IMR-90 (cell line): Measurements from ENCODE around the gene DNASE1.

ENCODE experiments used
- BHLHE40 ChIP-seq: fragments of 150-350 bp; IDR thresholded peaks from 2 replicates; pipeline ENCODE4 v1.6.1; 2016; ENCODE audit warnings: mild to moderate bottlenecking, low read depth, low read length
- CEBPB ChIP-seq: IDR thresholded peaks from 2 replicates; pipeline ENCODE4 v1.6.1; 2012; ENCODE audit warnings: low read depth, low read length, improper control_type of control experiment
- FOS ChIP-seq: fragments of 150-350 bp; IDR thresholded peaks from 2 replicates; pipeline ENCODE4 v1.6.1; 2016; ENCODE audit warnings: low read depth, low read length
- MAFK ChIP-seq: IDR thresholded peaks from 2 replicates; pipeline ENCODE4 v1.6.1; 2012; ENCODE audit warnings: low read depth, low read length, improper control_type of control experiment
- MAZ ChIP-seq: IDR thresholded peaks from 2 replicates; pipeline ENCODE4 v1.6.1; 2012; ENCODE audit warnings: low read depth, mild to moderate bottlenecking, low read length, improper control_type of control experiment, moderate library complexity, borderline replicate concordance
- MXI1 ChIP-seq: IDR thresholded peaks from 2 replicates; pipeline ENCODE4 v1.6.1; 2012; ENCODE audit warnings: low read depth, mild to moderate bottlenecking, low read length, moderate library complexity, borderline replicate concordance
- NFE2L2 ChIP-seq: fragments of 150-350 bp; IDR thresholded peaks from 2 replicates; pipeline ENCODE4 v1.6.1; 2016; ENCODE audit warnings: low read depth, mild to moderate bottlenecking, low read length
- POLR2A ChIP-seq: IDR thresholded peaks from 2 replicates; pipeline ENCODE4 v1.6.1; 2012; ENCODE audit warnings: mild to moderate bottlenecking, low read depth, low read length
- RAD21 ChIP-seq: IDR thresholded peaks from 2 replicates; pipeline ENCODE4 v1.6.1; 2012; ENCODE audit warnings: low read length, improper control_type of control experiment
- RFX5 ChIP-seq: IDR thresholded peaks from 2 replicates; pipeline ENCODE4 v1.8.0; 2012; ENCODE audit warnings: low read depth, mild to moderate bottlenecking, low read length, moderate library complexity
- SMC3 ChIP-seq: fragments of 150-350 bp; IDR thresholded peaks from 2 replicates; pipeline ENCODE4 v1.6.1; 2016; ENCODE audit warnings: low read depth, mild to moderate bottlenecking, antibody characterized with exemption, low read length, moderate library complexity
- TF ChIP-seq, protein P1 (sequence below): conservative IDR thresholded peaks from 2 replicates; pipeline ENCODE4 v1.5.1; 2012; ENCODE audit warnings: mild to moderate bottlenecking, low read depth, low read length, improper control_type of control experiment
- TF ChIP-seq, protein P2 (sequence below): fragments of 150-350 bp; IDR thresholded peaks from 2 replicates; pipeline ENCODE4 v1.6.1; 2017; ENCODE audit warnings: mild to moderate bottlenecking, antibody characterized with exemption, low read length, low read depth

- TF ChIP-seq, protein P1, sequence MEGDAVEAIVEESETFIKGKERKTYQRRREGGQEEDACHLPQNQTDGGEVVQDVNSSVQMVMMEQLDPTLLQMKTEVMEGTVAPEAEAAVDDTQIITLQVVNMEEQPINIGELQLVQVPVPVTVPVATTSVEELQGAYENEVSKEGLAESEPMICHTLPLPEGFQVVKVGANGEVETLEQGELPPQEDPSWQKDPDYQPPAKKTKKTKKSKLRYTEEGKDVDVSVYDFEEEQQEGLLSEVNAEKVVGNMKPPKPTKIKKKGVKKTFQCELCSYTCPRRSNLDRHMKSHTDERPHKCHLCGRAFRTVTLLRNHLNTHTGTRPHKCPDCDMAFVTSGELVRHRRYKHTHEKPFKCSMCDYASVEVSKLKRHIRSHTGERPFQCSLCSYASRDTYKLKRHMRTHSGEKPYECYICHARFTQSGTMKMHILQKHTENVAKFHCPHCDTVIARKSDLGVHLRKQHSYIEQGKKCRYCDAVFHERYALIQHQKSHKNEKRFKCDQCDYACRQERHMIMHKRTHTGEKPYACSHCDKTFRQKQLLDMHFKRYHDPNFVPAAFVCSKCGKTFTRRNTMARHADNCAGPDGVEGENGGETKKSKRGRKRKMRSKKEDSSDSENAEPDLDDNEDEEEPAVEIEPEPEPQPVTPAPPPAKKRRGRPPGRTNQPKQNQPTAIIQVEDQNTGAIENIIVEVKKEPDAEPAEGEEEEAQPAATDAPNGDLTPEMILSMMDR: no peak
- TF ChIP-seq RAD21 (no peak), MAZ (no peak), SMC3 (no peak), RFX5 (no peak), POLR2A (no peak), MXI1 (no peak), MAFK (no peak), NFE2L2 (no peak), CEBPB (no peak), BHLHE40 (no peak), FOS (no peak)
- TF ChIP-seq, protein P2, sequence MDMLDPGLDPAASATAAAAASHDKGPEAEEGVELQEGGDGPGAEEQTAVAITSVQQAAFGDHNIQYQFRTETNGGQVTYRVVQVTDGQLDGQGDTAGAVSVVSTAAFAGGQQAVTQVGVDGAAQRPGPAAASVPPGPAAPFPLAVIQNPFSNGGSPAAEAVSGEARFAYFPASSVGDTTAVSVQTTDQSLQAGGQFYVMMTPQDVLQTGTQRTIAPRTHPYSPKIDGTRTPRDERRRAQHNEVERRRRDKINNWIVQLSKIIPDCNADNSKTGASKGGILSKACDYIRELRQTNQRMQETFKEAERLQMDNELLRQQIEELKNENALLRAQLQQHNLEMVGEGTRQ: no peak
These were observed 36.7 kb downstream of the DNASE1 start for GRCh38 chr16:3690980-3691720.
